Uterus (tissue), 2 donors: ENCODE measurements around the gene RARA.

Experiments used
- CTCF ChIP-seq, 4 experiments: fragments of 200-600 bp in 2 of 4; fragments of 450-650 bp in 2 of 4; sonication (generic) in 2 of 4; IDR thresholded peaks; one replicate each; pipeline ENCODE4 v1.5.1; 2016 to 2019; ENCODE audit warnings: antibody characterized with exemption in 4 of 4, mild to moderate bottlenecking in 2 of 4, moderate library complexity in 1 of 4
- POLR2A ChIP-seq, 2 donors: fragments of 450-650 bp; IDR thresholded peaks; one replicate each; pipeline ENCODE4 v1.6.1; 2016; ENCODE audit warnings: antibody characterized with exemption in 2 of 2, mild to moderate bottlenecking in 1 of 2, moderate library complexity in 1 of 2

- TF ChIP-seq POLR2A (IDR thresholded peaks at IDR 0.05) (no peak), CTCF (IDR thresholded peaks at IDR 0.05) (no peak)
Measured at GRCh38 chr17:40319651-40320540, 10.9 kb downstream of the RARA start.
